Endometrial microvascular endothelial cells (primary cell): ENCODE results near the gene ESPN. TPM values are rescaled to one million over a fixed set of nuclear protein-coding genes. Genes with fewer than 3 reads are reported as not detected.
"Not testable (repeated sequence)": the region's sequence is repeated elsewhere in the genome, so short reads cannot be mapped to it uniquely, and the experiment has no call there.

Experiments
- in situ Hi-C: cut with HindIII; loops from 2 replicates; pipeline ENCODE4 v1.10.0; 2017; ENCODE audit warnings: low sequenced_read_pairs, low pct_unique_long_range_greater_than_20kb; ENCODE audit errors: inconsistent ontology term
- total RNA-seq: library from RNA; depleted of rRNA; stranded (reverse); fragments of >200 nt; gene quantifications from one replicate; pipeline ENCODE4 v1.2.3, GENCODE V29; 2015; ENCODE audit errors: inconsistent ontology term

The ESPN gene, protein sequence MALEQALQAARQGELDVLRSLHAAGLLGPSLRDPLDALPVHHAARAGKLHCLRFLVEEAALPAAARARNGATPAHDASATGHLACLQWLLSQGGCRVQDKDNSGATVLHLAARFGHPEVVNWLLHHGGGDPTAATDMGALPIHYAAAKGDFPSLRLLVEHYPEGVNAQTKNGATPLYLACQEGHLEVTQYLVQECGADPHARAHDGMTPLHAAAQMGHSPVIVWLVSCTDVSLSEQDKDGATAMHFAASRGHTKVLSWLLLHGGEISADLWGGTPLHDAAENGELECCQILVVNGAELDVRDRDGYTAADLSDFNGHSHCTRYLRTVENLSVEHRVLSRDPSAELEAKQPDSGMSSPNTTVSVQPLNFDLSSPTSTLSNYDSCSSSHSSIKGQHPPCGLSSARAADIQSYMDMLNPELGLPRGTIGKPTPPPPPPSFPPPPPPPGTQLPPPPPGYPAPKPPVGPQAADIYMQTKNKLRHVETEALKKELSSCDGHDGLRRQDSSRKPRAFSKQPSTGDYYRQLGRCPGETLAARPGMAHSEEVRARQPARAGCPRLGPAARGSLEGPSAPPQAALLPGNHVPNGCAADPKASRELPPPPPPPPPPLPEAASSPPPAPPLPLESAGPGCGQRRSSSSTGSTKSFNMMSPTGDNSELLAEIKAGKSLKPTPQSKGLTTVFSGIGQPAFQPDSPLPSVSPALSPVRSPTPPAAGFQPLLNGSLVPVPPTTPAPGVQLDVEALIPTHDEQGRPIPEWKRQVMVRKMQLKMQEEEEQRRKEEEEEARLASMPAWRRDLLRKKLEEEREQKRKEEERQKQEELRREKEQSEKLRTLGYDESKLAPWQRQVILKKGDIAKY
- total RNA-seq = 0.46 TPM

DNA sequence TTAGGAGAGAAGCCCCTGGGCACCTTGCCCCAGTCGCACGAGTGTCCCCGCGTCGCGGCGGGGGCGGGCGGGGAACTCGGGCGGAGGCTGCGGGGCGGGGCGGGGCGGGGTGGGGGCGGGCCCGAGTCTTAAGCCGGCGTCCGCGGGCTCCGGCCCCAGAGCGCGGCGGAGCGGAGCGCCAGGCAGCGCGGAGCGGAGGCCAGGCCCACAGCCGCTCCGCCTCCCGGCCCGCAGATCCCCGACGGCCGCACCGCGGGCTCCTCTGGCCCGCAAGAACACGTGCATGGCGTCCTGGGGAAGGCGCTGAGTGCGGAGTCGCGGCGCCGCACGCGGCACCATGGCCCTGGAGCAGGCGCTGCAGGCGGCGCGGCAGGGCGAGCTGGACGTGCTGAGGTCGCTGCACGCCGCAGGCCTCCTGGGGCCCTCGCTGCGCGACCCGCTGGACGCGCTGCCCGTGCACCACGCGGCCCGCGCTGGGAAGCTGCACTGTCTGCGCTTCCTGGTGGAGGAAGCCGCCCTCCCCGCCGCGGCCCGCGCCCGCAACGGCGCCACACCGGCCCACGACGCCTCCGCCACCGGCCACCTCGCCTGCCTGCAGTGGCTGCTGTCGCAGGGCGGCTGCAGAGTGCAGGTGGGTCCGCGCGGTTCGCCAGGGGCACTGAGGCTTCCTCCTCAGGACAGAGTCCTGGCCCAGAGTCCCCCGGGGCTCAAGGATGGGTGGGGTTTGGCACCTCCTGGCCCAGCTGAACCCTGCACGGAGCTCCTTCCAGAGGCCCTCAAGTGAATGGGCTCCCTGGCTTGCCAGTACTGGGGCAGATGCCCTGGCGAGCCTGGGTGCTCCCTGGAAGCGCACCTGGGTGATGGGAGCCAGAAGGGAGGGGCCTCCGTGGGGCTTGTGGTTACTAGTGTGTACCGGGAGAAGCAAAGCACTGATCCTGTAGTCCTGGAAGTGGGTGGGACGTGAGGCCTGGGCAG, at the start of gene ESPN:
Gene ESPN, plus strand, starts transcription at position 158 of the 975 bp plus-strand sequence. Its CDS starts 180 bp downstream, at position 338.
- in situ Hi-C loops = no loop called here

DNA sequence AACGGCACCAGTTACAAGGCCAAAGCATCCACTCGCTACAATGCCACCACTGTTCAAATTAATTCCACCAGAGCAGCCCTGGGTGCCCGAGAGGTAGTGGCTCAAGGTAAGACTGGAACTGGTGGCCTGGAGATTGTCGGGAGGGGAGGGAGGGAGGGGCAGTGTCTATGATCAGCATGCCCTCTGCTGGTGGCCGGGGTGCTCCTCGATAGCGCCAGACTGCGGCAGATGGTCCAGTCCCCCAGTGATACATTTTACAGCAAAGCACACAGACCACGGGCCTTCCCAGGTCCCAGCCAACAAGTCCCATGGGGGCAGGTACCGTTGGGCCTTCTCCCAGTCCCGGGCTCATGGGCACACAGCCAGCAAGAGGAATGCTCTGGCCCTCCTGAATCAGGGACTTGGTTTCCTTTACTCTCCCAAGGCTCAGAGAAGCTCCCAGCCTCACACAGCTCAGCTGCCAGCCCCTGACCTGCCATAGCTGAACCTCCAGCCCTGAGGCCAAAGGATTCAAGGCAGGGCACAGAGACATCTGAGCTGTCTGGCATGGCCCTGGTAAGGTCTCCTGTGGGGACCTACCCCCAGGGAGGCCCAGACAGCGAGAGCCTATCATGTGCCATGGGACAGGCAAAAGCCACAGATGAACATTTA, 46.4 kb upstream of the ESPN start:
- in situ Hi-C loops = no loop called here

DNA sequence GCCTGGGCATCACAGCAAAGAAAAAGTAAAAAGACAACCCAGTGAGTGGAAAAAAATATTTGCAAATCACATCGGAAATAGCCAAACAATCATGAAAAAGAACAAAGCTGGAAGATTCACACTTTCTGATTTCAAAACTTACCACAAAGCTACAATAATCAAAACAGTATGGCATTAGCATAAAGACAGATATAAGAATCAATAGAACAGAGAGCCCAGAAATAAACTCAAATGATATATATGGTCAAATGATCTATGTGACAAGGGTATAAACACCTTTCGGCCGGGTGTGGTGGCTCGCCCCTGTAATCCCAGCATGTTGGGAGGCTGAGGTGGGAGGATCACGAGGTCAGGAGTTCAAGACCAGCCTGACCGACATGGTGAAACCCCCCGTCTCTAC, 44.5 kb upstream of the ESPN start:
- in situ Hi-C loops = no loop called here

DNA sequence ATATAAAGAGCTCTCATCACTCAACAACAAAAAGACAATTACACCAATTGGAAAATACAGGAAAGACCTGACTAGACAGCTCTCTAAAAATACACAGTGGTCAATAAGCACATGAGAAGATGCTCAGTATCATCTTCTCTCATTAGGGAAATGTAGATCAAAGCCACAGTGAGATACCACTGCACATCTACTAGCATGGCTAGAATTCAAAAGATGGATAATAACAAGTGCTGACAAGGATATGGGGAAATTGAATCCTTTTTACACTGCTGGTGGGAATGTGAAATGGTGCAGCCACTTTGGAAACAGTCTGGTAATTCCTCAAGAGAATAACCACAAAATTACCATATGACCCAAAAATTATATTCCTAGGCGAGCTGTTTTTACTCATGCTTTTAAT, 40.4 kb upstream of the ESPN start:
- in situ Hi-C loops = no loop called here

DNA sequence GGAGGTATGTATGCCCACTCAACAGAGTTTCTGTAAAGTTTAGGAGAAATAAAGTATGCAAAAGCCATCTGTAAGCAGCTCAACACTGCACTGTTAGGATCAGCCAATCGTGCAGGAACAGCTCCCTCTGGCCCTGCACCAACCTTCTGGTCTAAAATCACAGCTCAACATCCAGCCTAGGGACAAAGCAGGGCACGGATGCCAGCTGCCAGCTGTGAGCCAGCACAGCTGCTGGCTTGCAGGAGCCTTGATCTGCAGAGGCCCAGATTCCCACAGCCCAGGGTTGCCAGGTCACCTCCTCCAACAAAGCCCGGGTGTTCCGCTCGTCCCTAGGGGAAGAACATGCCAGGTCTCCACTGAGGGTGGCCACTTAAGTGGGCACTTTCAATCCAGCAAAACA, 39.6 kb upstream of the ESPN start:
- in situ Hi-C loops = no loop called here

DNA sequence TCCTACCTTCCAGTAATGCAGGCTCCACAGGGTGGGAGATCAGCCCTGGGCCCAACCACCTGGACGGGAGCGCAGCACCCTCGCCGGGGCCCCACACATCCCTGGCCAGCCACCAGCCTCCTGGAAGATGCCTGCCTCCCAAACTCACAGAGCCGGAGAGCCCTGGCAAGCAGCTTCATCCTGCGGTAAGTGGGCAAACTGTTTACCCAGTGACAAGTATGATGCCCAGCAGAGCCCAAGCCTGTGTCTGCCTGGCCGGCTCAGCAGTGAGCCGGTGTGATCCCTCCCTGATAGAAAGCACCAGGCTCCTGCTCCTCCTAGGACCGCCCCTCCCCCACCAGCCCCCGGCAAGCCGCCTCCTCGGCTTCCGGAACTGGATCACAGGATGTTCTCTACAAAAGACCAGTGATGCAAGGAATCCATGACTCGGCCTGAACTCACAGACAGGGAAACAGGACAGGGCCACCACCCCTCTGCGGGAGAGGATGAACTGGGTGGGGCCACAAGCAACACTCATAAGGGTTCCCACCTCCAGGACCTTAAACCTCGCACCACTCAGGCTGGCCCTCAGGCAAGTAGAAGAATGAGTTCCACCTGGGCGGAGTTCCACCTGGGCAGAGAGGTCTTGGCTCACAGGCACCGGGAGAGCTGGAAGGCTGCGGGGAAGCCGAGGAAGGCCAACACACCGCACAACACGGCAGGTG, 38.9 kb upstream of the ESPN start:
- in situ Hi-C loops = no loop called here

DNA sequence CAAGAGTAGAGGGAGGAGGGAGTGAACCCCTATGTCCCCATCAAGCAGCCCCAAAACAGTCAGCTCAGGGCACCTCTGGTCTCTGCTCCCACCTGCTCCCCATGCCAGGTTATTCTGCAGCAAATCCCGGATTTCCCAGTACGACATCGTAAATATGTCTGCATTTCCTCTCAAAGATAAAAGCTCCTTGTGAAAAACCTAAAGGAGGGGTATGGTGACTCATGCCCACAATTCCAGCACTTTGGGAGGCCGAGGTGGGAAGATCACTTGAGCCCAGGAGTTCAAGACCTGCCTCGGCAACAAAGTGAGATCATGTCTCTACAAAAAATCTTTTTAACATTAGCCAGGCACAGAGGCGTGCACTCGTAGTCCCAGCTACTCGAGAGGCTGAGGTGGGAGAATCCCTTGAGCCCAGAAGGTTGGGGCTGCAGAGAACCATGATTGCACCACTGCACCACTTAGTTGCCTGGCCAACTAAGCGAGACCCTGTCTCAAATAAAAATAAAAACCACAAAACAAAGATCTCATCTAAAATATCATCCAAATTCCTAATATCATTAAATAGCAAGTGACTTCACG, 38.1 kb upstream of the ESPN start:
- in situ Hi-C loops = no loop called here

DNA sequence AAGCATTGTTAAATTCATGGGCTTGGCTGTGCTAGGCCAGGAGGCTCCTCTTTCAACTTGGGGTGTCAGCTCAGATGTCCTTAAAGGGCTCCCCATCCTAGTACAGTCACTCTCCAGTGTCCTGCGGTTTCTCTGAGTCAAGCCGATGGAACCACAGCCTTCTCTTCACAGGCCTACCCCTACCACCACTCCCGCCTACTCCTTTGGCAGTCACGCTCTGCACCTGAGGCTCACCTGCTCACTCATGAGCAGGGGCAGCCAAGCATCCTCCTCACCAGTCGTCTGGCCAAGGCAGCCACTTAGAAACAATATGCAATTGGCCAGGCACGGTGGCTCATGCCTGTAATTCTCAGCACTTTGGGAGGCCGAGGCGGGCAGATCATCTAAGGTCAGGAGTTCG, 34.6 kb upstream of the ESPN start:
- in situ Hi-C loops = no loop called here

DNA sequence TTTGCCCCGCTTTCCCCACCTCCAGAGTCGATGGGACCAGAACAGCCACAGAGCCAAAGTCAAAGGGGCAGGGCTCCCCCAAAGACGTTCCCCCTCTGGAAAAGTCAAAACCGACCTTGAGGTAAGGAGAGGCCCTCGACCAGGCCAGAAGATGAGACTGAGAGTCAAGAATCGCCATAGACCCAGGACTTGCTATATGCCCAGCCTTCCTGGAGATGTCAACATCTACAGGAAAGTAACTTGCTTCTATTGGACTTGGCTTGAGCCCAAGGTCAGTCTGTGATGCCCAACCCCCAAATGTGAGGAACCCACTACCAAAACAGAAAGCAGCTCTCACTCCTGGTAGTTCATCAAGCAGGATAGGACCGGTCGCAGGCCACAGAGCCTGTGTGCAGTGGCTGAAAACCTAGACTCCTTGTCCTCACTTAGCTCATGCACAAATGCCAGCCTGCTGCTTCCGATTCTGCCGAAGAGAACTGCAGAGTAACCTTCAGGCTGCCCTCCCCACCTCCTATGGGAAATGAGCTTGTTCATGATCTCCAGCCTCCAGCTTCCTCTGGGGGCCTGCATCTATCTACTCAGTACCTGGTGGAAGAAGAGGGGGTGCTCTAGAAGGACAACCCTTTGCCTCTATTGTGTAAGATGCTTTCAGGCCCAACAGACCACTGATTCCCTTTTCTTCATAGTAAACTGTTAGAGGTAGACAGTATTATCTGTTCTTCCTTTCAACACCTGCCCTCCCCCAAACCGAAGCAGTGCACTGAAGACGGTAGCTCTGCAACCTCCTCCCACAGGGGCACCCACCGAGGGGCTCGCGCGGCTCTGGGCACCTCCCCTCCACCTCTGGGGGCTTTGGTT, 32.4 kb upstream of the ESPN start:
- in situ Hi-C loops = no loop called here

DNA sequence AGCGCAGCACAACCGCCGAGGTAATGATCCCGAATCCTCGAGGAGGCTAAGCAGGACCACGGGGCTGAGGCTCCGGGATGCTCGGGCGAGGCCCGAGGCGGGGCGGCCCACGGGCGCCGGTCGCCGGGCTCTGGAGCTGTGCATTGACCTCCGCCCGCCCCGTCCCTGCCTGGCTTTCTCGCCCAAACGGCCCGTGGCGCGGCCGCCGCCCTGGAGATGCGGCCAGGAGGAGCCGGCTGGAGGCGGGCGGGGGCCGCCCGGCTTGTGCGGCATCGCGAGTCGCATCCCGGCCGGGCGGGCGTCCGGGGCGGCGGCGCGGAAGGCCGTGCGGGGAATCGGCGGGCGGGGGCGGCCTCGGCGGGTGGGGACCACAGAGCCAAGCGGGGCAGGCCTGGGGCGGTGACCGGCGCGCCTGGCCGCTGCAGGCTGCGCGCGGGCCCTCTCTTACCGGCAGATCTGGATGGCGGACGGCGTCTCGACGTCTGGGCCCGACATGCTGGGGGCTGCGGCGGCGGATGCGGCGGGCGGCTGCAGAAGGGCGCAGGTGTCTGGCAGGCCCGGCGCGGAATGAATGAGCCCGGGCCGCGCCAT, 31.7 kb upstream of the ESPN start:
- in situ Hi-C loops = no loop called here

DNA sequence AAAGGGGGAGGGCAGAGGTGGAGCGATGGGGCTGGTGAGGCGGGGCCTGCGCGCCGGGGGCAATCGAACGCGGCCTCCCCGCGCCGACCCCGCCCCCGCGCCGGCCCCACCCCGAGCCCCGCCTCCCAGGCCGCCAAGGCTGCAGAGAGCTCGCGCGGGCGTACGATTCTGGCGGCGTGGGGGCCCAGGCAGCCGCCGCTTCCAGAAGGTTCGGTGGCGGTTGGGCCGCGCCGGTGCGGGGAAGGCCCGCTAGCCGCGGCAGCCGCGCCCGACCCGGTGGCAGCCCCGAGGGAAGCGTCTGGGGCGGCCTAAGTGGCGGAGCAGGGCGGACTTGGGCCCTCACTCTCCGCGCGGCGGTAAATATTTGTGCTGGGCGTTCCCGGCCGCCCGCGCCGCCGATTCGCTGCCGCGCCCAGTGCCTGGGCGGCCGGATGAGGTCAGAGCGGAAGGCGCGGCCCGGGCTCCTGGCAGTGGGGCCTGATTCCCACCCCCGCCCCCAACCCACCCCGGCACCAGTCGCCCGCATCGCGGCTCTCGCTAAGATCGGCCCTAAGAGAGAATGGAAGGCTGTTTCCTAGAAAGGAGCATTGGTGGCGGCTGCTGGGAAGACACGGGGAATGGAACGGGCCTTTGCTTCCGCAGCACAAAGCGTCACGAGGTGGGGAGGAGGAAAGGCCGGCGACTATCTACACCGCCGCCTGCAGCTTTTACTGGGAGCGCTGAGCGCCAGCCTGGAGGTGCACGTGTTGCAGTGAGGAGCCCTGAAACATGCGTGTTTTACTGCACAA, 31.0 kb upstream of the ESPN start, which contains the start of gene ACOT7:
Gene ACOT7, minus strand, starts transcription at position 368 of the 788 bp plus-strand sequence. CDS start 368 bp downstream, outside the sequence.
- in situ Hi-C loops = no loop called here

DNA sequence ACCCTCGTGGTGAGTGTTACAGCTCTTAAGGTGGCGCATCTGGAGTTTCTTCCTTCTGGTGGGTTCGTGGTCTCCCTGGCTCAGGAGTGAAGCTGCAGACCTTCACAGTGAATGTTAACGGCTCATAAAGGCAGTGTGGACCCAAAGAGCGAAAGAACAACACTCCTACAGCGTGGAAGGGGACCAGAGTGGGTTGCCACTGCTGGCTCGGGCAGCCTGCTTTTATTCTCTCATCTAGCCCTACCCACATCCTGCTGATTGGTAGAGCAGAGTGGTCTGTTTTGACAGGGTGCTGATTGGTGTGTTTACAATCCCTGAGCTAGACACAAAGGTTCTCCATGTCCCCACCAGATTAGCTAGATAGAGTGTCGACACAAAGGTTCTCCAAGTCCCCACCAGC, 29.4 kb upstream of the ESPN start:
- in situ Hi-C loops = not testable (repeated sequence)

DNA sequence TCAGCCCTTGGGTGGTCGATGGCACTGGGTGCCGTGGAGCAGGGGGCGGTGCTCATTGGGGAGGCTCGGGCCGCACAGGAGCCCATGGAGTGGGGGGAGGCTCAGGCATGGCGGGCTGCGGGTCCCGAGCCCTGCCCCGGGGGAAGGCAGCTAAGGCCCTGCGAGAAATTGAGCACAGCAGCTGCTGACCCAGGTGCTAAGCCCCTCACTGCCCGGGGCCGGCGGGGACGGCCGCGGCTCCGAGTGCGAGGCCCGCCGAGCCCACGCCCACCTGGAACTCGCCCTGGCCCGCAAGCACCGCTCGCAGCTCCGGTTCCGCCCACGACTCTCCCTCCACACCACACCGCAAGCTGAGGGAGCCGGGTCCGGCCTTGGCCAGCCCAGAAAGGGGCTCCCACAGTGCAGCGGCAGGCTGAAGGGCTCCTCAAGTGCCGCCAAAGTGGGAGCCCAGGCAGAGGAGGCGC, 28.8 kb upstream of the ESPN start:
- in situ Hi-C loops = not testable (repeated sequence)

DNA sequence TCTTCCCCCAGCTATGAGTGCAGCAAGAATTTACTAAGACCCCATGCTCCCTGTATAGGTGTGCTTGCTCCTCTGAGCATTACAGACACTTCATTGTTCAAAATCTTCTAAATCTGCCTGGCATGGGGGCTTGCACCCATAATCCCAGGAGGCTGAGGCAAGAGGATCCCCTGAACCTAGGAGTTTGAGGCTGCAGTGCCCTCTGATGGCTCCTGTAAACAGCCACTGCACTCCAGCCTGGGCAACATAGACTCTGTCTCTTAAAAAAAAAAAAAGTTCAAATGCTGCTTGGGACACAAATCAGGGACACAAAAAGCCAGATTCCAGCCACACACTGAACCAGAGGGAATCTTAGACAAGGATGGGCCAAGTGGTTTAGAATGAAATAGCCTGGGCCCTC, 27.6 kb upstream of the ESPN start:
- in situ Hi-C loops = no loop called here

DNA sequence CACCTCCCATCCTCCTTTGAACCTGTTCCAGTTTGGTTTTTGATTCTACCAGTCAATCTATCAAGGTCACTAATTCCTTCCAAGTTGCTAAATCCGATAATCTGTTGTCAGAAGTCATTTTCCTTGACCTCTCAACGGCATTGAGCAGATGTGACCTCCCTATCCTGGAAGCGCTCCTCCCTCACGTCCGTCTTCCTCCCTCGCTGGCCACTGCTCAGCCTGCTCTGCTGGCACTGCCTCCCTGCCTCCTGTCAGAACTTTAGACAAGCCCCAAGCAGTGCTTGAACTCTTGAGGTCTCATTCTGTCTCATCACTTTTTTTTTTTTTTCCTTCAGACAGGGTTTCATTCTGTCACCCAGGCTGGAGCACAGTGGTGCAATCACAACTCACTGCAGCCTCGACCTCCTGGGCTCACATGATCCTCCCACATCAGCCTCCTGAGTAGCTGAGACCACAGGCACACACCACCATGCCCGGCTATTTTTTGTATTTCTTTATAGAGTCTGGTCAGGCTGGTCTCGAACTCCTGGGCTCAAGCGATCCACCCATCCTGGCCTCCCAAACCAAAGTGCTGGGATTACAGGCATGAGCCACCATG, 26.6 kb upstream of the ESPN start:
- in situ Hi-C loops = no loop called here
